Measurements from ENCODE around the gene TSEN34.

DNA sequence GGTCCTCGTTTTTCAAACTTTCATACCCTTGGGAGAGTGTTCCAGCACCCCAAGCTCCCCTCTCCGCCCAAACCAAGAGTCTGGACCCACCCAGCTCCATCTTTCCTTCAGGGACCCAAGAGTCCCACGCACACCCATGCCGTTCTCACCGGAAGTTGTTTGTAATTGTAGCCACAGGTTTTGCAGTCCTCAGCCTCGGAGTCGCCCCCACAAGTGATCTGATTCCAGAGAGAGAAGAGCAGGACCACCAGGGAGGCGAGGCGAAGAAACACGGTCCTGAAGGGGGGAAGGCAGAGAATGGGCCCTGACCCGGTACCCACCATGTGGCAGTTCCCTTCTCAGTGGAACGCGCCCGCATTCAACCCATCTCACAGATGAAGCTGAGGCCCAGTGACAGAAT, 28.2 kb upstream of the TSEN34 start:
- TF ChIP-seq, protein P1, sequence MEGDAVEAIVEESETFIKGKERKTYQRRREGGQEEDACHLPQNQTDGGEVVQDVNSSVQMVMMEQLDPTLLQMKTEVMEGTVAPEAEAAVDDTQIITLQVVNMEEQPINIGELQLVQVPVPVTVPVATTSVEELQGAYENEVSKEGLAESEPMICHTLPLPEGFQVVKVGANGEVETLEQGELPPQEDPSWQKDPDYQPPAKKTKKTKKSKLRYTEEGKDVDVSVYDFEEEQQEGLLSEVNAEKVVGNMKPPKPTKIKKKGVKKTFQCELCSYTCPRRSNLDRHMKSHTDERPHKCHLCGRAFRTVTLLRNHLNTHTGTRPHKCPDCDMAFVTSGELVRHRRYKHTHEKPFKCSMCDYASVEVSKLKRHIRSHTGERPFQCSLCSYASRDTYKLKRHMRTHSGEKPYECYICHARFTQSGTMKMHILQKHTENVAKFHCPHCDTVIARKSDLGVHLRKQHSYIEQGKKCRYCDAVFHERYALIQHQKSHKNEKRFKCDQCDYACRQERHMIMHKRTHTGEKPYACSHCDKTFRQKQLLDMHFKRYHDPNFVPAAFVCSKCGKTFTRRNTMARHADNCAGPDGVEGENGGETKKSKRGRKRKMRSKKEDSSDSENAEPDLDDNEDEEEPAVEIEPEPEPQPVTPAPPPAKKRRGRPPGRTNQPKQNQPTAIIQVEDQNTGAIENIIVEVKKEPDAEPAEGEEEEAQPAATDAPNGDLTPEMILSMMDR (conservative IDR thresholded peaks at IDR 0.05; ENCODE audit: low read depth, low read length), result no peak
- no peak for TF ChIP-seq EZH2 (IDR thresholded peaks at IDR 0.05; ENCODE audit: borderline replicate concordance, low read depth, low read length, poor library complexity, severe bottlenecking)
